Stimulated activated memory B cell treated with anti-CD40 and anti-IgM and Interleukin-4, amounts not matched to agents 10 μg/mL and 1 μg/mL and 100 μg/mL, for 72 hours (primary cell): ENCODE measurements around the gene VPS33B.

Source experiments
- ATAC-seq: fragments of 150-1000 bp; cut with Tn5 transposase; 2 replicates; pipeline ENCODE4 v1.10.0; 2021
- H3K27ac Mint-ChIP-seq: one replicate; pipeline ENCODE4 v1.8.0; 2022; ENCODE audit warnings: mild to moderate bottlenecking, mixed read lengths
- H3K27me3 Mint-ChIP-seq: one replicate; pipeline ENCODE4 v1.8.0; 2022; ENCODE audit warnings: mixed read lengths
- H3K36me3 Mint-ChIP-seq: one replicate; pipeline ENCODE4 v1.8.0; 2022; ENCODE audit warnings: mixed read lengths
- H3K4me1 Mint-ChIP-seq: one replicate; pipeline ENCODE4 v1.8.0; 2022; ENCODE audit warnings: mixed read lengths
- H3K4me3 Mint-ChIP-seq: one replicate; pipeline ENCODE4 v1.8.0; 2022; ENCODE audit warnings: mild to moderate bottlenecking, moderate library complexity, mixed read lengths
- H3K9me3 Mint-ChIP-seq: one replicate; pipeline ENCODE4 v1.8.0; 2022; ENCODE audit warnings: mixed read lengths

The VPS33B gene

GRCh38 chr15:90970274-90970673 lies 52.1 kb downstream of the VPS33B start:
- Mint-ChIP-seq H3K4me3 (no peak overlapping the region), H3K27ac (no peak overlapping the region), H3K9me3 (no peaks in the 10 kb centered on the region), H3K36me3 (peaks cover 22% of the 10 kb centered on the region), H3K27me3 (no peaks in the 10 kb centered on the region), H3K4me1 (no peaks in the 10 kb centered on the region)
- ATAC-seq, result no peak

DNA sequence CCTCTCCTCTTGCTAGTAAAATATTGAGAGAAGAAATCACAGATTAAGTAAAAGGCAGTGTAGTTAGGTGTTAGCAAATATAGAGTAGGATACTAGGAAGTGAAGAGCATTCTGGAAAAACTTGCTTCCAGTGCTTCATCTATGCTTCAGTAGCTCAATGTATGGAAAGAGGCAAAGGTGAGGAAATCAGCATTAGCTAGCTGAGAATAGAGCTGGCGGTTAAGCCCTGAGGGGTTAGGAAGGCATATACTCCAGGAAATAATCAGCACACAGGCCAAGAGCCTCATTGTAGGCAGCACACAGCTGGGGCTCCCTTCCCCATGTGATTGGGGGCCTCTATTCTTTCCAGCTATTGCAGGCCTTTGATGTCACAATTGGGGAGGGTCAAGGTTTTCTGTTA lies 54.0 kb downstream of the VPS33B start:
- H3K36me3 Mint-ChIP-seq, result peaks cover 13% of the 10 kb centered on the region
- H3K9me3 Mint-ChIP-seq, result no peaks in the 10 kb centered on the region
- no peaks in the 10 kb centered on the region for H3K27me3 Mint-ChIP-seq
- H3K4me1 Mint-ChIP-seq, result no peaks in the 10 kb centered on the region
- H3K27ac Mint-ChIP-seq, result no peak overlapping the region
- no peak overlapping the region for H3K4me3 Mint-ChIP-seq
- no peak for ATAC-seq

DNA sequence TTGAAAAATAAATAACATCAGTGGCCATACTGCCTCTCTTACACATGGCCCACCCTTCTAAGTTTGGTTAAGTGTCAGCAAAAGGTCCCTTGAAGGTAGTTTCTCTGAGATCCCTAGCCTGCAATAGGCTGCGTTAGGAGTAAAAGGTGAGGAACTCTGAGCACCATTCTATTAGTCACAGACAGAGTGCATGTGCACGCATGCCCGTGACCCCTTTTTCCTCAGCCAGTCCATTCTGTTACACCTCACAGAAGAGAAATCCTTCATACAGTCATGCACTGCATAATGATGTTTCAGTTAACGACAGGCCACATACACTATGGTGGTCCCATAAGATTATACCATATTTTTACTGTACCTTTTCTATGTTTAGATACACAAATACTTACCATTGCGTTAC lies 55.2 kb downstream of the VPS33B start:
- Mint-ChIP-seq H3K36me3 (peaks cover 20% of the 10 kb centered on the region), H3K9me3 (no peaks in the 10 kb centered on the region), H3K27me3 (no peaks in the 10 kb centered on the region), H3K27ac (no peak overlapping the region), H3K4me3 (no peak overlapping the region), H3K4me1 (no peaks in the 10 kb centered on the region)
- no peak for ATAC-seq

GRCh38 chr15:90966262-90966661 lies 56.1 kb downstream of the VPS33B start:
- H3K9me3 Mint-ChIP-seq, result no peaks in the 10 kb centered on the region
- no peaks in the 10 kb centered on the region for H3K27me3 Mint-ChIP-seq
- no peak overlapping the region for H3K4me3 Mint-ChIP-seq
- ATAC-seq, result no peak
- peaks cover 30% of the 10 kb centered on the region for H3K36me3 Mint-ChIP-seq
- no peaks in the 10 kb centered on the region for H3K4me1 Mint-ChIP-seq
- no peak overlapping the region for H3K27ac Mint-ChIP-seq

DNA sequence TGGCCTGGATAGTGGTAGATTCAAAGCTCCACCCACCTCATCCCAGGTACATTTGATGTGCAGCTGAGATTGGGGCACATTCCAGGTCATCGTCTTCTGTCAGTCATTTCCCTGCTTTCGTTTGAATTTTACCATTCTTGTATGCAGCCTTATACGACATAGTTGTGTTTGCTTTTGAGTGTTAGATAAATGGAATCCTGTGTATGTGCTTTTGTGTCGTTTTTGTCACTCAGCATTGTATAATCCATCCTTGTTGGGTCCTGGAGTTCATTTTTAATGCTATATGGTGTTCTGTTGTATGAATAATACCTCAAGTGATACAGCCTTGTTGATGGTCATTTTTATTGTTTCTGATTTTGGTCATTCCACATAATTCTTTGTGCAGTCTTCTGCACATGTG lies 60.4 kb downstream of the VPS33B start:
- H3K27ac Mint-ChIP-seq, result no peak overlapping the region
- peaks cover 5% of the 10 kb centered on the region for H3K4me1 Mint-ChIP-seq
- H3K36me3 Mint-ChIP-seq, result peaks cover 45% of the 10 kb centered on the region
- H3K4me3 Mint-ChIP-seq, result no peak overlapping the region
- no peaks in the 10 kb centered on the region for H3K27me3 Mint-ChIP-seq
- ATAC-seq, result no peak
- H3K9me3 Mint-ChIP-seq, result no peaks in the 10 kb centered on the region

DNA sequence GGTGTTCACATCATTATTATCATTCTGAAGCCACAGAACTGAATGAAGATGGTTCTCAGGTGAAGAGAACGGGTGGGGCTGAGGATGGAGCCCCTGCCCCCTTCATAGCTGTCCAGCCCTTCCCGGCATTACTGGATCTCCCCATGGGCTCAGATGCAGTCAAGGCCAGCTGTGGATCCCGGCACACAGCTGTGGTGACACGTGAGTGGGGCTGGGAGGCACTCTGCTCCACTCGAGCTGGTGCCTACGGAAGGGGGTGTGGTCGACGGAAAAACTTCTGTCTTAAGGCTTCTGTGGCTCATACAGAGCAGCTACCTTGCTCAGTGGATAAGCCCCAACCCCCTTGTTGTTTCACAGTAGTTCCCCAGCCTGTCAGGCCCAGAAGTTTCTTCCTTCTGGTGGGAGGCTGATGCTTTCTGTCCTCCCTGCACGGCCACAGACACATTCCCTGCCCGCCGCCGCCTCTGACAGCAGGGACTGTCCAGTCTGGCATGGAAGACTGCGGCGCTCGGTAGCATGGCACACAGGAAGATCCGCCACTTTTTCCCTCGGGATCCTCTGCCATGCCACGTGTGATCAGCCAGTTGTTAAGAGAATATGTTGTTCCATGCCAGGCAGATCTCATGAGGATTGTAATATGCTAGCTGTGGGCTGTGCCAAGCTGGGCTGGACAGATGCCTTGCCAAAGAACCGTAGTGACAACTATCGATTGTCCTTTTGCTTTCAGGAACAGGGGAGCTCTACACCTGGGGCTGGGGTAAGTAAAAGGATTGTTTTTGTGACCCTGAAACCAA lies 61.9 kb downstream of the VPS33B start:
- peaks cover 37% of the 10 kb centered on the region for H3K36me3 Mint-ChIP-seq
- H3K27me3 Mint-ChIP-seq, result no peaks in the 10 kb centered on the region
- H3K4me3 Mint-ChIP-seq, result no peak overlapping the region
- no peaks in the 10 kb centered on the region for H3K9me3 Mint-ChIP-seq
- ATAC-seq, result no peak
- no peak overlapping the region for H3K27ac Mint-ChIP-seq
- peaks cover 11% of the 10 kb centered on the region for H3K4me1 Mint-ChIP-seq

DNA sequence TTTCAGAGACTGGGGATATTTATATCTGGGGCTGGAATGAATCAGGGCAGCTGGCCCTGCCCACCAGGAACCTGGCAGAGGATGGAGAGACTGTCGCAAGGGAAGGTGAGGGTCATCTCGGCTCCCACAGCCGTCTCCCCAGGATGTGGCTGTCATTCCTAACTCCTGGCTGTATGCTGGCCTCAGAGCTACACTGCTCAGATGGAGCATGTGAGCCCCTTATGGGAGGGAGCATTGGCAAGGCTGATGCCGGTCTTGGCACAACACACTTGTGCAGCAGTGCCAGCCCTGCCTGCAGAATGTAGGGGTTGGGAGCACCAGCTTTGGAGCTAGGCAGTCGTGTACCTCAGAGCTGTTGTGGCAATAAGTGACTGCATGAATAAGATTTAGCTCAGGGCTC lies 62.5 kb downstream of the VPS33B start:
- ATAC-seq, result no peak
- Mint-ChIP-seq H3K36me3 (peaks cover 37% of the 10 kb centered on the region), H3K4me3 (no peak overlapping the region), H3K4me1 (peaks cover 17% of the 10 kb centered on the region), H3K27me3 (no peaks in the 10 kb centered on the region), H3K27ac (no peak overlapping the region), H3K9me3 (no peaks in the 10 kb centered on the region)

DNA sequence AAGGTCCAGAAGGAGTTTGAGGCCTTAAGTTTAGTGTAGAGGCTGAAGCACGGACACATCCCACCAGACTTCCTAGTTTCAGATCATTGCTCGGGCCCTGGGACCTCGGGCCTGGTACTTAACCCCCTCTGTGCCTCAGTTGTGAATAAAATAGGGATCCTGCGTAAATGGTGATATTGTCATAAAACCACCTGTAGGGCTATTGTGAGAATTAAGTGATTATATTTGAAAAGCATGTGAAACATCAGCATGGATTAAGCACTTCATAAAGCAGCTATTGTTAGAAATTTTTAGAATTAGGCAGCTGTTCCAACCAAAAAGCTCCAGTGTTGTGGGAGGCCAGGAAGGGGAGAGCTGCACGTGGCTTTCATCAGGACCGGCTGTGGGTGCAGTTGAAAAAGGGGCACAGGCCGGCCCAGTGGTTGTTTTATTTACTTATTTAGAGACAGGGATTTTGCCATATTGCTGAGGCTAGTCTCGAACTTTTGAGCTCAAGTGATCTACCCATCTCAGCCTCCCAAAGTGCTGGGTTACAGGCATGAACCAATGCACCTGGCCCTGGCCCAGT lies 63.3 kb downstream of the VPS33B start:
- no peak overlapping the region for H3K27ac Mint-ChIP-seq
- no peaks in the 10 kb centered on the region for H3K27me3 Mint-ChIP-seq
- ATAC-seq, result no peak
- peaks cover 37% of the 10 kb centered on the region for H3K36me3 Mint-ChIP-seq
- no peaks in the 10 kb centered on the region for H3K9me3 Mint-ChIP-seq
- no peak overlapping the region for H3K4me3 Mint-ChIP-seq
- peaks cover 24% of the 10 kb centered on the region for H3K4me1 Mint-ChIP-seq

DNA sequence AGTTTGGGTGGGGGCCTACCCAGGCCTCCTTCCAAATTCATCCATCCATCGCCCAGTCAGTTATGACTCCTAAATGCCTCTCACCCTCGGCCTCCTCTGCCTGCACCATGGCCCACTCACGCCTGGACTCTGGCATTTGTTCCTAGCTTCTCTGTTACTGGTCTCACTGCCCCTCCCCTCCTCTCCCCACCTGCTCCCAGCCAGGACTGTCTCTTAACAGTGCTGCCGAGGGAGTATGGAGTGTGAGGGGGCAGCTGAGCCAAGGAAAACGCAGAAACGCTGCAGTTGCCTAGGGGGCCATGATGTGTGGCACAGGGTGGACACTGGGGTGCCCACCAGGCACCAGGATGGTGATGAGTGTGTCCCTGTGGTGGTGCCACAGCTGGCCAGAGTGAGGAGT lies 64.6 kb downstream of the VPS33B start:
- H3K9me3 Mint-ChIP-seq, result no peaks in the 10 kb centered on the region
- ATAC-seq, result no peak
- no peak overlapping the region for H3K27ac Mint-ChIP-seq
- H3K4me3 Mint-ChIP-seq, result peak overlapping the region; percentile 66
- H3K4me1 Mint-ChIP-seq, result peaks cover 25% of the 10 kb centered on the region
- H3K27me3 Mint-ChIP-seq, result no peaks in the 10 kb centered on the region
- H3K36me3 Mint-ChIP-seq, result peaks cover 38% of the 10 kb centered on the region

- ATAC-seq, result no peak
- no peak overlapping the region for H3K27ac Mint-ChIP-seq
- peak overlapping the region; percentile 66 for H3K4me3 Mint-ChIP-seq
- H3K4me1 Mint-ChIP-seq, result peaks cover 25% of the 10 kb centered on the region
- no peaks in the 10 kb centered on the region for H3K27me3 Mint-ChIP-seq
- no peaks in the 10 kb centered on the region for H3K9me3 Mint-ChIP-seq
- peaks cover 40% of the 10 kb centered on the region for H3K36me3 Mint-ChIP-seq
These were observed 65.2 kb downstream of the VPS33B start for GRCh38 chr15:90957031-90957790.

DNA sequence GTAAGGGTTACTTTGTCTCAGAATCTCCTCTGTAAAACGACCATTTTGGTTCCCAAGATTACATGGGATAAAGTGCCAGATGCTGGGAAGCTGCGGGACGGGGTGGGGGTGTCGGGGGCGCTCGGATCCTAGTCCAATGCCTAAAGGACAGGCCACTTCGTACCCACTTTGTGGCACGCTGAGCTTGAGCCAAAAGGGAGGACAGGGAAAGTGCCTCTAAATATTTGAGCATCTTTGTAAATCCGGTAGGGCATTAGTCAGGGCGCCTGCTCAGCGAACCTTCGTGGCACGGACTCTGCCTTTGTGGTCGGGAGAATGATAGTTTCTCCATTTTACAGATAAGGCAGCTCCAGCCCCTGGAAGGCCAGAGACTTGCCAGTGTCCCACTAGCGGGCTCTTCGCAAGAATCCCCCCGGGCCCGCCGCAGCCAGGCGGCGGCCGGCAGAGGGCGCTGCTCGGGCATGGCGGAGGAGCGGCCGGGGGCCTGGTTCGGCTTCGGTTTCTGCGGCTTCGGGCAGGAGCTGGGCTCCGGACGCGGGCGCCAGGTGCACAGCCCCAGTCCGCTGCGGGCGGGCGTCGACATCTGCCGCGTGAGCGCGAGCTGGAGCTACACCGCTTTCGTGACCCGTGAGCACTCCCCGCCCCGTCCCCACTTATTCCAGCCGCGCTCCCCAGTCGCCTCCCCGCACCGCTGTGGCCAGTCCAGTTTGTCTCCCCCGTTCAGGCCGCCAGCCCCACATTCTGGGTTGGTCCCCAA lies 65.9 kb downstream of the VPS33B start:
- peaks cover 25% of the 10 kb centered on the region for H3K4me1 Mint-ChIP-seq
- H3K4me3 Mint-ChIP-seq, result peak overlapping the region; percentile 61
- ATAC-seq, result peak; percentile 44
- peaks cover 40% of the 10 kb centered on the region for H3K36me3 Mint-ChIP-seq
- H3K27me3 Mint-ChIP-seq, result no peaks in the 10 kb centered on the region
- no peak overlapping the region for H3K27ac Mint-ChIP-seq
- no peaks in the 10 kb centered on the region for H3K9me3 Mint-ChIP-seq

DNA sequence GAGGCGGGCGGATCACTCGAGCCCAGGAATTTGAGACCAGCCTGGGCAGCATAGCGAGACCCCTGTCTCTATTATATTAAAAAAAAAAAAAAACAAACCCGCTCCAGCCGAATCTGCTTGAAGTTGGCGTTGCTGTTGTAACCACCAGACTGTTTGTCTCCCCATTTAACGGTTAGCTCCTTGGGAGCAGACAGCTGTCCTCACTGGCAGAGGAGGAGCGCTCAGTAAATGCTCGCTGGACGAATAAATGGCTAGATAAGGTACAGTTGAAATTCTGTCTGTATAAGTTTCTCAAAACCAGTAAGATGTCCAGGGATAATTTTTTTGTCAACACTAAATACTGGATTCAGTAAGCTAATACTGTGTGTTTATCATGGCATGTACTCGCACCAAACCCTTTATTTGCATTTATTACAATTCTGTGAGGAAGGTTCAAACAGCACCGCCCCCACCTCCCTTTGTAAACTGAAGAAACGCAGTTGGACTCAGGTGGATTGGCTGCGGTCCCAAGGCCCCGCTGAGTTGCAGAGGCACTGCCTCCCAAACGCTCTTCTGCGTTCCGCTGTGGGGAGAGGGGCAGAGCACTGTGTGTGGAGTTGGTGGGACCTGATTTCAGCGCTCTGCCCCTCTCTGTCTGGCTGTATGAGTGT lies 66.6 kb downstream of the VPS33B start:
- Mint-ChIP-seq H3K27ac (peak overlapping the region; percentile 97), H3K36me3 (peaks cover 37% of the 10 kb centered on the region), H3K9me3 (no peaks in the 10 kb centered on the region)

DNA sequence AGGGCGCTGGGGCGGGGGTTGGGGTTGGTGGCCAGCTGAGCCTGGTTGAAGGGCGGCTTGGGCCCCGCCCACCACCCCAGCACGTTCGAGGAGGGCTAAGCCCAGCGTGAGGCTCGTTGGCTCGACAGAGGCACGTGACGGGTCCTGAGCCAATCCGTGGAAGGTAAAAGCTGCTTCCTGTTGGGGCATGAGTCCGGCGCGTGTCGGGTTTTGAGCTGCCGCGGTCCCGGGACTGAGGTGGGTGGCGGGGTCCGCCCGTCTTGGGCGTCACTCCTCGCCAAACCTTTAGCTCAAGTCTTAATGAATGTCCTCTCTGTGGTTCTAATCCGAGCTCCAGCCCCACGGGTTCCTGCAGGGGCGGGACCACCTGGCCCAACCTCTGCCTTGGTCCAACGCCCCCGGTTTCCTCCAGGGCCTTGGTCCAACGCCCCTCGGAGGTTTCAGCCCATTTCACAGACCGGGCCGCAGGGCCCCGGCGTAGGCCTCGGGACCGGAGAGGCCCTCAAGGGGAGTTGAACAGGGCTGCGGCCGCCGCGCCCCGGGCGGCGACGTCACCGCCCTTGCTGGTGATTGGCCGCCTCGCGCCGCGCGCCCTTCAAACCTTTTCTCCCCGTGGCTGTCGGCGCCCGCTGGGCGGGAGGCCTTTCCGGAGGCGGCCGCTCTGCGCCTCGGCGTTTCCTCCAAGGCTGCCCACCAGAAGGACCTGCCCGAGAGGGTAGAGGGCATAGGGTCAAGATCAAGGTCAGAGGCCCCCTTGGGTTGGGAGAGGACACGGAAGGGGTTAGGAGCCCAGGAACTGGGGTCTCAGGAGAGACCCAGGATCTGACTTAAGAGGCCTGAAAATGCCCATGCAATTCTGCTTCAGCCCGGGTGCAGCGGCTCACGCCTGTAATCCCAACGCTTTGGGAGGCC lies 67.4 kb downstream of the VPS33B start, which contains the start of gene RCCD1:
Gene RCCD1, plus strand, starts transcription at position 173 of the 912 bp plus-strand sequence. CDS start 1,851 bp downstream, outside the sequence.
- Mint-ChIP-seq H3K27me3 (no peaks in the 10 kb centered on the region), H3K36me3 (peaks cover 34% of the 10 kb centered on the region), H3K9me3 (no peaks in the 10 kb centered on the region)

More for the DNA sequence above, 66.6 kb downstream of the VPS33B start:
- no peaks in the 10 kb centered on the region for H3K27me3 Mint-ChIP-seq
- peaks cover 25% of the 10 kb centered on the region for H3K4me1 Mint-ChIP-seq
- ATAC-seq, result no peak
- peak overlapping the region; percentile 89 for H3K4me3 Mint-ChIP-seq

More for the DNA sequence above, 67.4 kb downstream of the VPS33B start, which contains the start of gene RCCD1:
- ATAC-seq, result peak; percentile 97
- Mint-ChIP-seq H3K4me1 (peaks cover 25% of the 10 kb centered on the region), H3K27ac (peak within 1 kb of the TSS; percentile 97), H3K4me3 (peak within 1 kb of the TSS; percentile 89)
